ENCODE measurements around the gene NEMP2. TPM values are rescaled to one million over a fixed set of nuclear protein-coding genes. Genes with fewer than 3 reads are reported as not detected.

Gene NEMP2
- polyA plus RNA-seq, 1 donor (not counting 4 experiments of a cell fraction or from before 2014, with no cell fraction given): 2.1 TPM

DNA sequence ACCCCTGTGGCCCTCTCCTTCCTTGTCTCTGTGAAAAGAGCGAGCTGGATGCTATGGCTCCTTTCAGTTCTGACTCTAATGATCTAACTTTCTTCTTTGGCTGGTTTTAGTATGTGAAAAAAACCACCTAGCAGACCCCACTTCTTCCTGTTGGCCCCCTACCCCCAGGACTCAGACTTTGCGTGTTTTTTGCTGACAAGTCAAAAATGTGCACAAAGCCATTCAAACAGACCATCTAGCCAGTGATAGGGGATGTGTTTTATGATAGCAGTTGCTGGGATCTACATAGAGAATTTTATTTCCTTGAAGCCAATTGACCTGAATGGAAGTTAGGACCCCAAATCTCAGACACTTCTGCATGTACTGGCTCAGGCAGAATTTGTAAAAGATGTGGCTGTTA lies 77.3 kb downstream of the NEMP2 start:
- Histone ChIP-seq H3K4me1 (ENCODE audit: control insufficient read depth, extremely low read depth, insufficient read depth, low read length) (no peaks in the 10 kb centered on the region), H3K27ac (ENCODE audit: control insufficient read depth, insufficient read depth, low read length) (no peak overlapping the region), H3K4me2 (ENCODE audit: control insufficient read depth, extremely low read depth, insufficient read depth, low read depth, low read length) (no peak overlapping the region), H3K27me3 (ENCODE audit: control insufficient read depth, extremely low read depth, insufficient read depth, low read length) (no peaks in the 10 kb centered on the region), H4K20me1 (ENCODE audit: control insufficient read depth, extremely low read depth, insufficient read depth, low read length) (no peaks in the 10 kb centered on the region), H3K79me2 (ENCODE audit: control insufficient read depth, insufficient read depth, low read length) (no peaks in the 10 kb centered on the region), H2AFZ (ENCODE audit: control insufficient read depth, low read length) (no peak overlapping the region), H3K9me3 (ENCODE audit: control insufficient read depth, low read depth, low read length) (no peaks in the 10 kb centered on the region), H3K36me3 (ENCODE audit: control insufficient read depth in 2 of 2, extremely low read depth in 1 of 2, insufficient read depth in 2 of 2, low read length in 2 of 2) (peaks cover 0 to 2% of the 10 kb centered on the region in 2 experiments), H3K9me1 (ENCODE audit: control insufficient read depth, extremely low read depth, insufficient read depth, low read length) (no peaks in the 10 kb centered on the region), H3K4me3 (ENCODE audit: control insufficient read depth in 2 of 3, extremely low read depth in 1 of 3, insufficient read depth in 2 of 3, low read depth in 1 of 3, low read length in 3 of 3) (no peak overlapping the region), H3K9ac (ENCODE audit: control insufficient read depth, extremely low read depth, insufficient read depth, low read length) (no peak overlapping the region)
- DNase-seq (ENCODE audit: low read depth, low spot score) (no peak), FAIRE-seq (no peak)
- TF ChIP-seq, protein P1, sequence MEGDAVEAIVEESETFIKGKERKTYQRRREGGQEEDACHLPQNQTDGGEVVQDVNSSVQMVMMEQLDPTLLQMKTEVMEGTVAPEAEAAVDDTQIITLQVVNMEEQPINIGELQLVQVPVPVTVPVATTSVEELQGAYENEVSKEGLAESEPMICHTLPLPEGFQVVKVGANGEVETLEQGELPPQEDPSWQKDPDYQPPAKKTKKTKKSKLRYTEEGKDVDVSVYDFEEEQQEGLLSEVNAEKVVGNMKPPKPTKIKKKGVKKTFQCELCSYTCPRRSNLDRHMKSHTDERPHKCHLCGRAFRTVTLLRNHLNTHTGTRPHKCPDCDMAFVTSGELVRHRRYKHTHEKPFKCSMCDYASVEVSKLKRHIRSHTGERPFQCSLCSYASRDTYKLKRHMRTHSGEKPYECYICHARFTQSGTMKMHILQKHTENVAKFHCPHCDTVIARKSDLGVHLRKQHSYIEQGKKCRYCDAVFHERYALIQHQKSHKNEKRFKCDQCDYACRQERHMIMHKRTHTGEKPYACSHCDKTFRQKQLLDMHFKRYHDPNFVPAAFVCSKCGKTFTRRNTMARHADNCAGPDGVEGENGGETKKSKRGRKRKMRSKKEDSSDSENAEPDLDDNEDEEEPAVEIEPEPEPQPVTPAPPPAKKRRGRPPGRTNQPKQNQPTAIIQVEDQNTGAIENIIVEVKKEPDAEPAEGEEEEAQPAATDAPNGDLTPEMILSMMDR (optimal IDR thresholded peaks at IDR 0.05 in 1 of 3, IDR thresholded peaks at IDR 0.05 in 1 of 3, conservative IDR thresholded peaks at IDR 0.05 in 1 of 3; ENCODE audit: extremely low read depth in 1 of 3, insufficient read depth in 2 of 3, low read length in 3 of 3): no peak
- TF ChIP-seq EZH2 (IDR thresholded peaks at IDR 0.05; ENCODE audit: low read length): no peak
- dilution Hi-C loops (cut with MboI; ENCODE audit: extremely low pct_ligation_motif_present, low sequenced_read_pairs): no loop called here

GRCh38 chr2:190456833-190457232 lies 77.7 kb downstream of the NEMP2 start:
- Histone ChIP-seq H3K36me3 (ENCODE audit: control insufficient read depth in 2 of 2, extremely low read depth in 1 of 2, insufficient read depth in 2 of 2, low read length in 2 of 2) (peaks cover 0 to 2% of the 10 kb centered on the region in 2 experiments), H3K9me1 (ENCODE audit: control insufficient read depth, extremely low read depth, insufficient read depth, low read length) (no peaks in the 10 kb centered on the region), H3K27ac (ENCODE audit: control insufficient read depth, insufficient read depth, low read length) (no peak overlapping the region), H4K20me1 (ENCODE audit: control insufficient read depth, extremely low read depth, insufficient read depth, low read length) (no peaks in the 10 kb centered on the region), H3K9ac (ENCODE audit: control insufficient read depth, extremely low read depth, insufficient read depth, low read length) (no peak overlapping the region), H3K4me3 (ENCODE audit: control insufficient read depth in 2 of 3, extremely low read depth in 1 of 3, insufficient read depth in 2 of 3, low read depth in 1 of 3, low read length in 3 of 3) (no peak overlapping the region), H2AFZ (ENCODE audit: control insufficient read depth, low read length) (no peak overlapping the region), H3K79me2 (ENCODE audit: control insufficient read depth, insufficient read depth, low read length) (no peaks in the 10 kb centered on the region), H3K4me1 (ENCODE audit: control insufficient read depth, extremely low read depth, insufficient read depth, low read length) (no peaks in the 10 kb centered on the region), H3K9me3 (ENCODE audit: control insufficient read depth, low read depth, low read length) (no peaks in the 10 kb centered on the region), H3K27me3 (ENCODE audit: control insufficient read depth, extremely low read depth, insufficient read depth, low read length) (no peaks in the 10 kb centered on the region), H3K4me2 (ENCODE audit: control insufficient read depth, extremely low read depth, insufficient read depth, low read depth, low read length) (no peak overlapping the region)
- DNase-seq (ENCODE audit: low read depth, low spot score) (no peak), FAIRE-seq (no peak)
- dilution Hi-C loops (cut with MboI; ENCODE audit: extremely low pct_ligation_motif_present, low sequenced_read_pairs): no loop called here
- TF ChIP-seq, protein P1 (optimal IDR thresholded peaks at IDR 0.05 in 1 of 3, IDR thresholded peaks at IDR 0.05 in 1 of 3, conservative IDR thresholded peaks at IDR 0.05 in 1 of 3; ENCODE audit: extremely low read depth in 1 of 3, insufficient read depth in 2 of 3, low read length in 3 of 3): no peak
- no peak for TF ChIP-seq EZH2 (IDR thresholded peaks at IDR 0.05; ENCODE audit: low read length)
